Activated B cell treated with CpG ODN at 0.5 μM for 24 hours (primary cell): ENCODE measurements around the gene SVEP1. TPM values are rescaled to one million over a fixed set of nuclear protein-coding genes. Genes with fewer than 3 reads are reported as not detected.

Experiments
- ATAC-seq: fragments of 200-7000 bp; cut with Tn5 transposase; one replicate; pipeline ENCODE4 v1.10.0; 2021; ENCODE audit warnings: low read depth, mild to moderate bottlenecking, moderate library complexity
- CTCF ChIA-PET: fragments of 350-600 bp; sonication (Branson Sonifier 250); formaldehyde crosslinking; loops from one replicate; lab custom pipeline; 2021; ENCODE audit warnings: antibody characterized with exemption; lab: Charles Lee
- POLR2A ChIA-PET: fragments of 350-600 bp; sonication (Branson Sonifier 250); formaldehyde crosslinking; loops from one replicate; lab custom pipeline; 2021; ENCODE audit warnings: antibody characterized with exemption; lab: Charles Lee
- DNase-seq: peaks from one replicate; pipeline ENCODE4 v3.0.0; 2022
- H3K27ac Mint-ChIP-seq: one replicate; pipeline ENCODE4 v1.8.0; 2020; ENCODE audit warnings: mixed read lengths
- H3K27me3 Mint-ChIP-seq: one replicate; pipeline ENCODE4 v1.8.0; 2021; ENCODE audit warnings: mixed read lengths
- H3K36me3 Mint-ChIP-seq: one replicate; pipeline ENCODE4 v1.8.0; 2021; ENCODE audit warnings: low read depth, mixed read lengths
- H3K4me1 Mint-ChIP-seq: one replicate; pipeline ENCODE4 v1.8.0; 2021; ENCODE audit warnings: mixed read lengths
- H3K4me3 Mint-ChIP-seq: one replicate; pipeline ENCODE4 v1.8.0; 2020; ENCODE audit warnings: mild to moderate bottlenecking, mixed read lengths
- H3K9me3 Mint-ChIP-seq: one replicate; pipeline ENCODE4 v1.8.0; 2020; ENCODE audit warnings: mixed read lengths
- CTCF ChIP-seq: fragments of 200-600 bp; IDR thresholded peaks from one replicate; pipeline ENCODE4 v1.8.0; 2022; ENCODE audit warnings: antibody characterized with exemption, mild to moderate bottlenecking
- intact Hi-C: fragments of 100-400 bp; cut with micrococcal nuclease; formaldehyde crosslinking; loops from one replicate; pipeline ENCODE4 v1.15.1; 2024
- total RNA-seq: library from RNA; stranded (reverse); gene quantifications from 2 replicates; pipeline ENCODE4 v1.2.3, GENCODE V29; 2022

The SVEP1 gene
- total RNA-seq, 1 donor from 2014 or later, result not detected

- ChIA-PET CTCF (no interaction called here), POLR2A (no interaction called here)
These were observed 127.8 kb downstream of the SVEP1 start for GRCh38 chr9:110451726-110452125.

GRCh38 chr9:110447476-110447875, 132.1 kb downstream of the SVEP1 start:
- ChIA-PET POLR2A (no interaction called here), CTCF (no interaction called here)
- no peaks in the 10 kb centered on the region for H3K36me3 Mint-ChIP-seq
- H3K4me3 Mint-ChIP-seq, result no peak overlapping the region
- H3K9me3 Mint-ChIP-seq, result peaks cover 4% of the 10 kb centered on the region
- TF ChIP-seq CTCF, result no peak
- H3K27me3 Mint-ChIP-seq, result peaks cover 8% of the 10 kb centered on the region
- no peaks in the 10 kb centered on the region for H3K4me1 Mint-ChIP-seq
- intact Hi-C loops, result no loop called here
- DNase-seq, result no peak
- no peak for ATAC-seq
- H3K27ac Mint-ChIP-seq, result no peak overlapping the region

More at GRCh38 chr9:110451726-110452125, 127.8 kb downstream of the SVEP1 start:
- no peak for TF ChIP-seq CTCF
- no peaks in the 10 kb centered on the region for H3K4me1 Mint-ChIP-seq
- H3K9me3 Mint-ChIP-seq, result no peaks in the 10 kb centered on the region
- ATAC-seq (no peak), DNase-seq (no peak)
- H3K4me3 Mint-ChIP-seq, result no peak overlapping the region
- H3K27me3 Mint-ChIP-seq, result peaks cover 10% of the 10 kb centered on the region
- H3K27ac Mint-ChIP-seq, result no peak overlapping the region
- H3K36me3 Mint-ChIP-seq, result no peaks in the 10 kb centered on the region
- intact Hi-C loops, result no loop called here

- POLR2A ChIA-PET, result no interaction called here
- peaks cover 4% of the 10 kb centered on the region for H3K9me3 Mint-ChIP-seq
These were observed 133.4 kb downstream of the SVEP1 start for GRCh38 chr9:110446171-110446570.

GRCh38 chr9:110444911-110445310, 134.6 kb downstream of the SVEP1 start:
- DNase-seq, result no peak
- no peak for TF ChIP-seq CTCF
- Mint-ChIP-seq H3K27me3 (peaks cover 4% of the 10 kb centered on the region), H3K36me3 (no peaks in the 10 kb centered on the region), H3K9me3 (peaks cover 4% of the 10 kb centered on the region), H3K27ac (no peak overlapping the region), H3K4me3 (no peak overlapping the region), H3K4me1 (no peaks in the 10 kb centered on the region)
- intact Hi-C loops, result no loop called here
- POLR2A ChIA-PET, result no interaction called here
- CTCF ChIA-PET, result no interaction called here
- ATAC-seq, result no peak

More at GRCh38 chr9:110446171-110446570, 133.4 kb downstream of the SVEP1 start:
- no peak for DNase-seq
- intact Hi-C loops, result no loop called here
- Mint-ChIP-seq H3K27me3 (peaks cover 8% of the 10 kb centered on the region), H3K4me3 (no peak overlapping the region), H3K27ac (no peak overlapping the region), H3K4me1 (no peaks in the 10 kb centered on the region), H3K36me3 (no peaks in the 10 kb centered on the region)
- no peak for ATAC-seq
- TF ChIP-seq CTCF, result no peak
- CTCF ChIA-PET, result no interaction called here

- peaks cover 2% of the 10 kb centered on the region for H3K27me3 Mint-ChIP-seq
- no peaks in the 10 kb centered on the region for H3K4me1 Mint-ChIP-seq
- H3K4me3 Mint-ChIP-seq, result no peak overlapping the region
- H3K27ac Mint-ChIP-seq, result no peak overlapping the region
- DNase-seq, result no peak
- ChIA-PET CTCF (interaction anchor here (0.7 kb wide), 1 partner anchor 897 kb away, joined by 3 read pairs; no protein-coding TSS in a partner anchor), POLR2A (no interaction called here)
- intact Hi-C loops, result no loop called here
- TF ChIP-seq CTCF, result no peak
- H3K9me3 Mint-ChIP-seq, result peaks cover 4% of the 10 kb centered on the region
- H3K36me3 Mint-ChIP-seq, result no peaks in the 10 kb centered on the region
- ATAC-seq, result no peak
These were observed 135.7 kb downstream of the SVEP1 start for GRCh38 chr9:110443866-110444220.
